Endothelial cell of umbilical vein (primary cell): Measurements from ENCODE around the gene PLXDC2.

Source experiments
- CTCF ChIP-seq, 2 donors: IDR thresholded peaks; 1 replicate in 1 of 2; 2 replicates in 1 of 2; pipeline ENCODE4 v1.5.1; 2011; ENCODE audit warnings: low read length in 2 of 2, mild to moderate bottlenecking in 2 of 2, moderate library complexity in 2 of 2, control low read depth in 1 of 2, inconsistent platforms in 1 of 2, low read depth in 1 of 2; ENCODE audit not compliant: insufficient read depth in 1 of 2; ENCODE audit errors: extremely low read depth in 1 of 2
- JUN ChIP-seq: IDR thresholded peaks from 2 replicates; pipeline ENCODE4 v1.6.1; 2011; ENCODE audit warnings: borderline replicate concordance, low read depth; ENCODE audit not compliant: insufficient read length, insufficient read depth
- POLR2A ChIP-seq: IDR thresholded peaks from 2 replicates; pipeline ENCODE4 v1.6.1; 2012; ENCODE audit warnings: low read depth, mild to moderate bottlenecking, control low read depth, low read length
- POLR2AphosphoS5 ChIP-seq: IDR thresholded peaks from 2 replicates; pipeline ENCODE4 v1.6.1; 2012; ENCODE audit warnings: low read depth, mild to moderate bottlenecking, control low read depth, low read length, moderate library complexity; ENCODE audit not compliant: insufficient read depth

GRCh38 chr10:20058135-20058534 lies 241.9 kb downstream of the PLXDC2 start:
- no peak for TF ChIP-seq CTCF (IDR thresholded peaks at IDR 0.05; ENCODE audit: extremely low read depth in 1 of 2, insufficient read depth in 1 of 2, low read depth in 1 of 2, low read length in 2 of 2)
- no peak for TF ChIP-seq POLR2A
- TF ChIP-seq POLR2AphosphoS5 = no peak
- TF ChIP-seq JUN = no peak
